ENCODE data around the gene AUNIP.

AUNIP gene

GRCh38 chr1:25811384-25812082, 47.7 kb downstream of the AUNIP start:
- no peak for DNase-seq (ENCODE audit: extremely low read depth in 1 of 2, low read depth in 1 of 2)

GRCh38 chr1:25810341-25811299, 48.6 kb downstream of the AUNIP start:
- DNase-seq (ENCODE audit: extremely low read depth in 1 of 2, low read depth in 1 of 2): peak; percentile 45 to 46

- DNase-seq (ENCODE audit: extremely low read depth in 1 of 2, low read depth in 1 of 2): no peak
Measured at GRCh38 chr1:25809929-25810328, 49.3 kb downstream of the AUNIP start.

GRCh38 chr1:25809283-25809926, 49.9 kb downstream of the AUNIP start:
- DNase-seq (ENCODE audit: extremely low read depth in 1 of 2, low read depth in 1 of 2): no peak

GRCh38 chr1:25808481-25809244, 50.6 kb downstream of the AUNIP start:
- DNase-seq (ENCODE audit: extremely low read depth in 1 of 2, low read depth in 1 of 2): no peak

- DNase-seq (ENCODE audit: extremely low read depth in 1 of 2, low read depth in 1 of 2): no peak
Measured at GRCh38 chr1:25807480-25808390, 51.5 kb downstream of the AUNIP start.

- DNase-seq (ENCODE audit: extremely low read depth in 1 of 2, low read depth in 1 of 2): no peak
Measured at GRCh38 chr1:25806418-25806817, 52.8 kb downstream of the AUNIP start.

DNA sequence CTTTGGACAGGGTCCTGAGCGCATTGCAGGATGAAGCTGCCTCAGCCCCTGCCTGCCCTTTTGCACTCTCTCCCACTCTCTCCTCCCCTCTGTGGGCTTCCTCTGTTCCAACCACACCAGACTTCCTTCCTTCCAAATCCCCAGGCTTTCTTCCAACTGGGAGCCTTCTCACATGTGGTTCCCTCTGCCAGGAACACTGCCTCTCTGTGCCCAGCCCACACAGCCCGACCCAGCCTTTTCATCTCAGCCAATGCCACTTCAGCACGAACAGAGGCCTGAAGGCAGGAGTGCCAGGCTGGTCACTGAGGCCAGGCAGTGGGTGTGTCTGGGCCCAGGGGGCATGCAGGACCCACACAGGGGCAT, 53.4 kb downstream of the AUNIP start:
- no peak for DNase-seq (ENCODE audit: extremely low read depth in 1 of 2, low read depth in 1 of 2)

- no peak for DNase-seq (ENCODE audit: extremely low read depth in 1 of 2, low read depth in 1 of 2)
Measured at GRCh38 chr1:25804964-25805862, 54.0 kb downstream of the AUNIP start.

DNA sequence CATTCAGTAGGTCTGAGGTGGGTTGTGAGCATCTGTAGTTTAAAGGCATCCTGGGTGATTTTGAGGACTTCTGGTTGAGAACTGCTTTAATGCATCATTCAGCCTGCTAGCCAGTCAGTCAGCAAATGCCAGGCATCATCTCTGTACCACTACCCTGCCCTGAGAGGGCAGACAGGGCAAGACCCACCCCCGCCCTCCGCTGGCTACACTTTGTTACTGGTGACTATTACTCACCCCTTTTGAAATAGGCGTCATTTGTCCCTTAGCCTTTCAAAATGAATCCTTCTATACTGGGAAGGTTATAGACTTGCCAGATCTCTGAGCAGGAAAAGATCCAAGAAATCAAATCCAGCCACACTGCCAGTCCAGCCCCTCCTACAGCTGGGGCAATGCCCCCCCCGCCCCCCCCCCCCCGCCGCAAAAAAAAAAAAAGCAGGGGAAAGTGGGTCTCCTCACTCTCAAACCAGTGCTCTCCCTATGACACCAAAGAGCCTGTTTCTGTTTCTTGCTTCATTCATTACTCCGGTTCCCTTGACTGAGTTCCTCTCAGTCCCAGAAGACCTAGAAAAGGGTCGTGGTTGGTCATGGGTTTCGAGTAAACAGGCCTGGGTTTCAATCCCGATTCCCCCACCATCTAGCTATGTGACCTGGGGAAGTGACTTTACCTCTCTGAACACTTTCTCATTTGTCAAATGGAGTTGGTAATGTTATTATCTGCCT, 54.9 kb downstream of the AUNIP start:
- DNase-seq (ENCODE audit: extremely low read depth in 1 of 2, low read depth in 1 of 2): peak in 1 of 2 donors; percentile 52

- no peak for DNase-seq (ENCODE audit: extremely low read depth in 1 of 2, low read depth in 1 of 2)
Measured at GRCh38 chr1:25803368-25803767, 55.9 kb downstream of the AUNIP start.

GRCh38 chr1:25802915-25803314, 56.3 kb downstream of the AUNIP start:
- DNase-seq (ENCODE audit: extremely low read depth in 1 of 2, low read depth in 1 of 2): no peak

DNA sequence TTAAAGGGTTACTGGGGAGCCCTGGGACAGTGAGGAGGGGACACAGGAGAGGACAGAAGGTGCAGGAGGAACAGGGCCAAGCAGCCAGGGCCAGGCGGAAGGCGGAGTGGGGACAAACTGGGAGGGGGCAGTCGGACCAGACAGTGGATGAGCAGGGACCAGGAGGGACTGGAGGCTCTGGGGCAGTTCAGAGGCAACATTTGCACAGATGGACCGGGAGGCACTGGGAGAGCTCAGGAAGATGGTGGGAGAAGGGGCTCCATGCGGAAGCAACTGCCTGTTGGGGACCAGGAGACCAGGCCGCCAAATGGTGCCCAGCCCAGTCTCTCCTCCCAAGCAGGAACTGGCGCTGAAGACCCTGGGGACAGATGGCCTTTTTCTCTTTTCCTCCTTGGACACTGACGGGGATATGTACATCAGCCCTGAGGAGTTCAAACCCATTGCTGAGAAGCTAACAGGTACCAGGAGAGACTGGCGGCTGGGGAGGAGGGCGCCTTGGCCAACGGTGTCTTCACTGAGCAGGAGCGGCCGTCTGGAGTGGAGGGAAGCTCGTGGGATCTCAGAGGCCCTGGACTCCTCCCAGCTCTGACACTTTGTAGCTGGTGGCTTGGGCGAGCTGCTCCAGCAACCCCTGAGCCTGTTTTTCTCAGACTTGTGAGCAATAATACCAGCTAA, 58.4 kb downstream of the AUNIP start:
- no peak for DNase-seq (ENCODE audit: extremely low read depth in 1 of 2, low read depth in 1 of 2)

DNA sequence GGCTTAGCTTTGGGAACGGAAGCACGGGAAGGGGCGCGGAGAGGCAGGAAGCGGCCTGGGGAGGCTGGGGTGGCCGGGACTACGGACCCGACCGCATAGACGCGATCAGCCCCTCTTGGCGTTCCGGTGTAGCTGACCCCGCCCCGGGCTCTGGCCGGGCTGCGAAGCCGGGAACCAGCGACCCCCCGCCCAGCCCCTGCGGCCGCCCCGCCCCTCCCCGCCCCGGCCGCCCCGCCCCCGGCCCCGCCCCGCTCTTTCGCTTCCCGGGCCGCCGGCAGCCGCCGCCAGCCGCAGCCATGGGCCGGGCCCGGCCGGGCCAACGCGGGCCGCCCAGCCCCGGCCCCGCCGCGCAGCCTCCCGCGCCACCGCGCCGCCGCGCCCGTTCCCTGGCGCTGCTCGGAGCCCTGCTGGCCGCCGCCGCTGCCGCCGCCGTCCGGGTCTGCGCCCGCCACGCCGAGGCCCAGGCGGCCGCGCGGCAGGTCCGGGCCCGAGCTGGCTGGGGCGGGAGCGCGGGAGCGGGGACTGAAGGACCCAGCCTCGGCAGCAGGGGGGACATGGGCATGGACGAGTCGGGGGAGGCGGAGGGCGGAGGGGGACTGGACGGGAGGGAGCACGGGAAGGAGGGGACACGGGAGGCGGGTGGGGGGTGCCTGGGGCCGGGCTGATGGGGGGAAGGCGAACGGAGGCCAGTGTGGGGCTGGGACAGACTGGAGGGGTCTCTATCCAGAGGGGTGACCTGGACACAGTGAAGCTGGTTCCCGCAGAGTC, 59.1 kb downstream of the AUNIP start, which contains the start of gene SELENON:
SELENON (plus strand) TSS at position 259 of the 768 bp plus-strand sequence; CDS start at position 297, 38 bp downstream.
- DNase-seq (ENCODE audit: extremely low read depth in 1 of 2, low read depth in 1 of 2): no peak

DNA sequence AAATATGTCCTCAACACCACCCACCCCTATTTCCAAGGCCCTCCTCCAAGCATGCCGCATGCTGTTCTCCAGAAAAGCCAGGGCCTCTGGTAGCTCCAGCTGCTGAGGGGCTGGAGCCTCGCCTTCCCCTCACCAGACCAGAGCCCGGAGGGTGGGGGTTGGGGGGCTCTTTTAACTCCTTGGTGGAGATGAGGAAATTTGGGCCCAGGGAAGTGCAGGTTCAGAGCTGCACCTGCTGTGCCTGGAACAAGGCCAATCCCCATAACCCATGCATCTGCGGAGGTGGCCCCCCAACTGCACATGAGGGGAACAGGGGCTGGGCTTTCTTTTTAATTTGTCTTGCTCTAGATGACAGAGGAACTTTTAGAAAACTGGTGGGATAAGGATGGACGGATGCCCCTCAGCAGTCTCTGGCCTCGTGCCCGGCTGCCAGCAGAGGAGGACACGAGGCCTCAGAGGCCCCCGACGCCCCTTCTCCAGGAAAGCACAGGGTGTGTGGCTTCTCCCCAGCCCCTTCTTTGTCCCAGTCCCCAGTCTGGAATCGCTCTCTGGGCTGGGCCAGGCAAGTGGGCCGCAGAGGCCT, 59.8 kb downstream of the AUNIP start:
- no peak for DNase-seq (ENCODE audit: extremely low read depth in 1 of 2, low read depth in 1 of 2)

DNA sequence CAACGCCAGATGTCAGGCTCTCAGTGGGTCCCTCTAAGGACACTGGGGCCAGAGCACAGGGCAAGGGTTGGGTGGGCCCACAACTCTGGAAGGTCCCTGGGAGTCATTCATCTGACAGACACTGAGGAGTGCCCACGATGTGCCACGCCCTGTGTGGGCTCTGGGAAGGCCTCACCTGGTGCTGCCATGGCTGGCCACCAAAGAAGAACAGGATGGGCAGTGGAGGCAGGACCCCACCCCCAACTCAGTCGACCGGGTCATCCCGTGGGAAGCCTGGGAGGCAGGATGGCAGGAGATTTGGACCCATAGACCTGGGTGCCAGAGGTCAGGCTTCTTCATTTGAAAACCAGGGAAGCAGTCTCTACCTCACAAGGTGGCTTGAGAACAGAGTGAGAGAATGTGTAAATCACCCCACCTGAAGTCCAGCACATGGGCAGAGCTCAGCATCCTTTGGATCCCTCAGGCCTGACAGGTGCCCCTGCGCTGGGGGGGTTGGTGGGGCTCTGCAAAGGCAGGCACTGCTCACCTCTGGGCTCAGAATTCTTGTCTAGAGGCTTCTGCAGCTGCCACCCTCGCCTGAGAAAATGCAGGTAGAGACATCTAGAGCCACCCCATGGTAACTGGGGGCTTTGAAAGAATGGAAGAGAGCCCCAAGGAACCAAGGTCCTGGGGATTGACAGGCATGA, 60.4 kb downstream of the AUNIP start:
- no peak for DNase-seq (ENCODE audit: extremely low read depth in 1 of 2, low read depth in 1 of 2)

Data from stimulated activated CD8-positive, alpha-beta memory T cell treated with anti-CD3 and anti-CD28 coated beads, Interleukin-7, amount 100 ng/mL, for 48 hours (primary cell).